Measurements from ENCODE around the gene LRP1. TPM values are rescaled to one million over a fixed set of nuclear protein-coding genes. Genes with fewer than 3 reads are reported as not detected.

LRP1 gene
- total and polyA plus RNA-seq, 2 of the 4 experiments (the other 2 are of a cell fraction): 73.1 to 142 TPM

- in situ Hi-C loops (cut with MboI; ENCODE audit: low sequenced_read_pairs): no loop called here
- Histone ChIP-seq H3K79me1 (ENCODE audit: low read depth in 1 of 2, low read length in 2 of 2) (peaks cover 8 to 17% of the 10 kb centered on the region in 2 experiments; a peak in 3 of 4 replicates), H2AFZ (replicated peaks; ENCODE audit: low read length, poor library complexity) (no peak overlapping the region), H2BK20ac (ENCODE audit: low read depth, low read length) (no peak overlapping the region), H4K20me1 (ENCODE audit: insufficient read depth, low read length) (peaks cover 5% of the 10 kb centered on the region), H3K36me3 (ENCODE audit: control insufficient read depth, insufficient read depth, low read length) (peaks cover under 1% of the 10 kb centered on the region), H2BK120ac (ENCODE audit: low read depth, low read length) (no peak overlapping the region), H3K23ac (ENCODE audit: low read depth, low read length) (no peak overlapping the region), H3K14ac (replicated peaks; ENCODE audit: low read depth, low read length) (no peak overlapping the region), H3K18ac (ENCODE audit: low read depth, low read length) (no peak overlapping the region), H4K91ac (ENCODE audit: insufficient read depth, low read depth, low read length) (no peak overlapping the region), H2AK9ac (replicated peaks; ENCODE audit: low read depth, low read length, poor library complexity) (no peak overlapping the region), H4K5ac (ENCODE audit: low read depth, low read length) (no peak overlapping the region), H3K9me3 (ENCODE audit: control insufficient read depth, insufficient read depth, low read length) (no peaks in the 10 kb centered on the region), H4K8ac (ENCODE audit: low read depth in 2 of 2, low read length in 2 of 2) (no peak overlapping the region), H2BK15ac (ENCODE audit: low read depth, low read length) (no peak overlapping the region), H3K9ac (ENCODE audit: low read depth, low read length) (no peak overlapping the region), H3K4me3 (ENCODE audit: insufficient read depth, low read depth, low read length) (no peak overlapping the region), H3K27ac (ENCODE audit: insufficient read depth, low read length) (no peak overlapping the region), H3K56ac (ENCODE audit: extremely low read depth, insufficient read depth, low read length) (no peak overlapping the region), H3K4ac (ENCODE audit: low read depth, low read length) (no peak overlapping the region), H2AK5ac (ENCODE audit: low read depth, low read length) (no peak overlapping the region), H3K27me3 (ENCODE audit: control insufficient read depth, insufficient read depth, low read length) (peaks cover 27% of the 10 kb centered on the region), H2BK5ac (ENCODE audit: low read depth, low read length, poor library complexity, severe bottlenecking) (no peak overlapping the region), H3K4me1 (ENCODE audit: control insufficient read depth, insufficient read depth, low read length) (peaks cover 6% of the 10 kb centered on the region), H3K4me2 (ENCODE audit: low read depth, low read length) (no peak overlapping the region), H3K9me1 (ENCODE audit: insufficient read depth, low read length) (peaks cover 6% of the 10 kb centered on the region)
- CTCF ChIA-PET: no interaction called here
- dilution Hi-C loops (cut with HindIII; ENCODE audit: low sequenced_read_pairs, unreplicated experiment): no loop called here
- intact Hi-C loops (cut with micrococcal nuclease): no loop called here
- DNase-seq (no peak), ATAC-seq (ENCODE audit: low read depth) (no peak)
- no TSS peak for BruUV-seq (replicated peaks)
- POLR2A ChIA-PET (ENCODE audit: unreplicated experiment): no interaction called here
- 88% methylated on average over 5 of the region's 18 CpGs; no CpG with 5 or more reads in 1 of the 2 experiments for WGBS, 2 experiments (ENCODE audit: extremely low coverage in 2 of 2, insufficient read length in 1 of 2)
- TF ChIP-seq USF2 (IDR thresholded peaks at IDR 0.05; ENCODE audit: low read depth, low read length): no peak
- TF ChIP-seq CTCF (conservative IDR thresholded peaks at IDR 0.05; ENCODE audit: low read depth, low read length): no peak
- no peak for TF ChIP-seq ELK1 (IDR thresholded peaks at IDR 0.05; ENCODE audit: borderline replicate concordance, low read depth, low read length)
- TF ChIP-seq FOS (IDR thresholded peaks at IDR 0.05; ENCODE audit: low read depth, low read length): no peak
- TF ChIP-seq RCOR1 (IDR thresholded peaks at IDR 0.05; ENCODE audit: insufficient replicate concordance, low read length): no peak
- TF ChIP-seq POLR2A (IDR thresholded peaks at IDR 0.05; ENCODE audit: low read depth, low read length): no peak
- TF ChIP-seq MAFK (IDR thresholded peaks at IDR 0.05; ENCODE audit: low read depth, low read length): no peak
- TF ChIP-seq SMC3 (IDR thresholded peaks at IDR 0.05; ENCODE audit: low read depth, low read length): no peak
- no peak for TF ChIP-seq CHD1 (IDR thresholded peaks at IDR 0.05; ENCODE audit: low read depth, low read length)
- TF ChIP-seq NFE2L2 (IDR thresholded peaks at IDR 0.05; ENCODE audit: low read depth, low read length): no peak
- TF ChIP-seq RFX5 (IDR thresholded peaks at IDR 0.05; ENCODE audit: low read depth, low read length): no peak
- no peak for TF ChIP-seq MAZ (IDR thresholded peaks at IDR 0.05; ENCODE audit: borderline replicate concordance, low read depth, low read length)
- no peak for TF ChIP-seq RAD21 (IDR thresholded peaks at IDR 0.05; ENCODE audit: low read length)
These were observed 97.5 kb downstream of the LRP1 start for GRCh38 chr12:57225680-57226210.

Data from IMR-90 (cell line).